WERI-Rb-1 (cell line): ENCODE data around the gene METTL25.

Experiments used
- DNase-seq: peaks from one replicate; pipeline ENCODE4 v3.0.0-alpha.2; 2020
- H3K27ac ChIP-seq: fragments of 250-450 bp; sonication (Bioruptor Pico); 2 replicates; pipeline ENCODE4 v1.5.1; 2020; ENCODE audit warnings: mild to moderate bottlenecking, moderate library complexity
- H3K27me3 ChIP-seq: fragments of 250-450 bp; sonication (Bioruptor Pico); 2 replicates; pipeline ENCODE4 v1.5.1; 2021; ENCODE audit warnings: mild to moderate bottlenecking, low read depth, moderate library complexity; ENCODE audit not compliant: insufficient read depth, severe bottlenecking
- H3K36me3 ChIP-seq: fragments of 250-450 bp; sonication (Bioruptor Pico); 2 replicates; pipeline ENCODE4 v1.5.1; 2020; ENCODE audit warnings: mild to moderate bottlenecking, moderate library complexity
- H3K4me3 ChIP-seq: 2 replicates; pipeline ENCODE4 v1.5.1; 2011; ENCODE audit warnings: low read depth, mild to moderate bottlenecking, control low read depth, low read length
- H3K9me3 ChIP-seq: fragments of 250-450 bp; sonication (Bioruptor Pico); 2 replicates; pipeline ENCODE4 v1.5.1; 2021; ENCODE audit warnings: mild to moderate bottlenecking, moderate library complexity; ENCODE audit not compliant: severe bottlenecking
- TF ChIP-seq, protein P1 (sequence below): IDR thresholded peaks from 2 replicates; pipeline ENCODE4 v1.5.1; 2011; ENCODE audit warnings: low read depth, mild to moderate bottlenecking, control low read depth, inconsistent platforms, low read length

Gene METTL25

DNA sequence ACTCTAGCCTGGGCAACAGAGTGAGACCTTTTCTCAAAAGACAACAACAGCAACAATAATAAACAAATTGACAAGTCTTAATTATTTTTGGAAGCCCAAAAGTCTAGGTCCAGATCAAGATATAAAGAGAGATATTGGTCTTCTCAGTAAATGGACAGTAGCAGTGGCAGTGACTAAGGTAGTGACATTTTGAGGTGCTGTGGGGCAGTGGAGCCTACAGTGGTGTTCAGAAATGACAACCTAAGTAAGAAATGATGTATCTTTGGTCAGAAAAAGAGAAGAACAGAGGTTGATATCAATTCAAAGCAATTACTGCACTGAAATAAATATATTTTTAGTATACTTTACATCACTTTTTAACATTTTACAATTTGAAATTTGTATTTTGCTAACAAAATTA is 20.7 kb downstream of the METTL25 start:
- H3K36me3 ChIP-seq, result no peaks in the 10 kb centered on the region
- no peaks in the 10 kb centered on the region for H3K9me3 ChIP-seq
- H3K4me3 ChIP-seq, result no peak overlapping the region
- no peaks in the 10 kb centered on the region for H3K27me3 ChIP-seq
- DNase-seq, result no peak
- TF ChIP-seq, protein P1, sequence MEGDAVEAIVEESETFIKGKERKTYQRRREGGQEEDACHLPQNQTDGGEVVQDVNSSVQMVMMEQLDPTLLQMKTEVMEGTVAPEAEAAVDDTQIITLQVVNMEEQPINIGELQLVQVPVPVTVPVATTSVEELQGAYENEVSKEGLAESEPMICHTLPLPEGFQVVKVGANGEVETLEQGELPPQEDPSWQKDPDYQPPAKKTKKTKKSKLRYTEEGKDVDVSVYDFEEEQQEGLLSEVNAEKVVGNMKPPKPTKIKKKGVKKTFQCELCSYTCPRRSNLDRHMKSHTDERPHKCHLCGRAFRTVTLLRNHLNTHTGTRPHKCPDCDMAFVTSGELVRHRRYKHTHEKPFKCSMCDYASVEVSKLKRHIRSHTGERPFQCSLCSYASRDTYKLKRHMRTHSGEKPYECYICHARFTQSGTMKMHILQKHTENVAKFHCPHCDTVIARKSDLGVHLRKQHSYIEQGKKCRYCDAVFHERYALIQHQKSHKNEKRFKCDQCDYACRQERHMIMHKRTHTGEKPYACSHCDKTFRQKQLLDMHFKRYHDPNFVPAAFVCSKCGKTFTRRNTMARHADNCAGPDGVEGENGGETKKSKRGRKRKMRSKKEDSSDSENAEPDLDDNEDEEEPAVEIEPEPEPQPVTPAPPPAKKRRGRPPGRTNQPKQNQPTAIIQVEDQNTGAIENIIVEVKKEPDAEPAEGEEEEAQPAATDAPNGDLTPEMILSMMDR, result no peak
- no peak overlapping the region for H3K27ac ChIP-seq

DNA sequence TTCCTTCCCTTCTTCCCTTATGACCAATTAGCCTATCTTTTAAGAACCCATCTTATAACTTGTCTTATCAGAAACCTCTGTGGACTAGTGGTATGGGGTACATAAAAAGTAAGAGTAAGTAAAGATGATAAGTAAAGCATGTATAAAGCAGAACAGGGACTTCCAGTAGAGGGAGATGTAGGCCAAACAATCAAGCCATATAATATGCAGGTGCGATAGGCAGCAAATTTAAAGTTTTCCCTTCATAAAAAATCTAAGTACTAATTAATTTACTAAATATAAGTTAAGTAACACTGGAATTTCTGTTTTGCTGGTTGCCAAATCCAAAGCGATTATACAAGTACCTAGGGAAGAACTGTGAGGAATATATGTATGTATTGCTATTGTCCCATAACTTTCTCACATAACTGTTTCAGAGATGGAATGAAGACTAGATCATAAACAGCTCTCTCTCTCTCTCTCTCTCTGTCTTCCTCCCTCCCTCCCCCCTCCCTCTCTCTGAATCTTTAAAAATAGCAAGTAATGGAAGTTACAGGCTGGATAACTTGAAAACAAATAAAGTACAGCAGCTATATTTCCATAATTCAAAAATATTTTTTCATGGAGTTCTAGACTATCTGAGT is 25.7 kb downstream of the METTL25 start:
- Histone ChIP-seq H3K27ac (no peak overlapping the region), H3K27me3 (no peaks in the 10 kb centered on the region), H3K9me3 (no peaks in the 10 kb centered on the region), H3K4me3 (no peak overlapping the region), H3K36me3 (no peaks in the 10 kb centered on the region)
- no peak for DNase-seq
- TF ChIP-seq, protein P1, result peak; percentile 37

DNA sequence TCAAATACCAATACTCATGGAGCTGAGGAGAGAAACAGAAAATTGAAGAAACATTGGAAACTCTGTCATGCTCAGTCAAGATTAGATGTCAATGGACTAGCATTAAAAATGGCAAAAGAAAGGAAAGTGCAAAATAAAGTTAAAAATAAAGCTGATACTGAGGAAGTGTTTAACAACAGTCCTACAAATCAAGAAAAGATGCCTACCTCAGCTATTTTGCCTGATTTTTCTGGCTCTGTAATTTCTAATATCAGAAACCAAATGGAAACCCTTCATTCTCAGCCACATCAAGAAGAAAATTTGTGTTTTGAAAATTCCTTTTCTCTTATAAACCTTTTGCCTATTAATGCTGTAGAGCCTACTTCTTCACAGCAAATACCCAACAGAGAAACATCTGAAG is 40.5 kb downstream of the METTL25 start:
- H3K27ac ChIP-seq, result no peak overlapping the region
- H3K27me3 ChIP-seq, result no peaks in the 10 kb centered on the region
- no peak for DNase-seq
- no peaks in the 10 kb centered on the region for H3K36me3 ChIP-seq
- no peaks in the 10 kb centered on the region for H3K9me3 ChIP-seq
- TF ChIP-seq, protein P1, result no peak
- no peak overlapping the region for H3K4me3 ChIP-seq

DNA sequence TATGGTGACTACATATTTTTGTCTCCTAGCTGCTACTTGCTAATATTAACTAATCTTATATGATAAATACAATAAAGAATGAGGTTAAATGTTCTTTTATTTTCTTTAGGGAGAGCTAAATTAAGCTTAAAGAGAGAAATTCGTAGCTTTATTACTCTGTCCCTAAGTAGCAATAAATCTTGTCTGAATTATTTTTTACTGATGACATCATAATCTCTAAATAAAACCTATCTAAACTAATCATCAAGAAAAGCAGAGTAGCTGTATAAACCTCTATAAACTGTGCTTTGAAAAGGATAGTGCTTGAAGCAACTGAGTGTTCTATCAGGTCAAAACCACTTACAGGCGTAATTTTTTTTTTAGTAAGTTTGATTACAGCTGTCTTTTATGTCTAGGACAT is 42.5 kb downstream of the METTL25 start:
- no peak overlapping the region for H3K4me3 ChIP-seq
- DNase-seq, result no peak
- TF ChIP-seq, protein P1, result no peak
- no peaks in the 10 kb centered on the region for H3K27me3 ChIP-seq
- no peaks in the 10 kb centered on the region for H3K9me3 ChIP-seq
- no peak overlapping the region for H3K27ac ChIP-seq
- H3K36me3 ChIP-seq, result no peaks in the 10 kb centered on the region

DNA sequence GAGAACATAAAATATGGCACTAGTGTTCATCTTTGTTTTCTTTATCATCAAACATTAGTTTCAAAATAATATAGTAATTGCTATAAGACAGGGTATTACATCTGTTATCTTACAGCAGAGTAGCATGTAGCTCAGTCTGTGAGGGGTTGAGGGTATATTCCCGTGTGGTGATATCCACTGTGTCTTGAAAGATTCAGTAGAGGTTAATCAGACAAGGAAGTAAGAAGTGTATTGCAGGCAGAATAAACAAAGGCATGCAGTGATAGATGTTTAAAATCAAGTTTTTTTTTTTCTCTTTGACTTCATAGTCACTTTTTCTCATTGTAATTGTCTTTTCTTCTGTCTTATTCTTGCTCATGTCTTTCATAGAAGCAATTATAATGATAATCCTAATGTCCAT is 48.3 kb downstream of the METTL25 start:
- no peak for DNase-seq
- TF ChIP-seq, protein P1, result no peak
- Histone ChIP-seq H3K27ac (no peak overlapping the region), H3K9me3 (no peaks in the 10 kb centered on the region), H3K36me3 (no peaks in the 10 kb centered on the region), H3K27me3 (no peaks in the 10 kb centered on the region), H3K4me3 (no peak overlapping the region)

DNA sequence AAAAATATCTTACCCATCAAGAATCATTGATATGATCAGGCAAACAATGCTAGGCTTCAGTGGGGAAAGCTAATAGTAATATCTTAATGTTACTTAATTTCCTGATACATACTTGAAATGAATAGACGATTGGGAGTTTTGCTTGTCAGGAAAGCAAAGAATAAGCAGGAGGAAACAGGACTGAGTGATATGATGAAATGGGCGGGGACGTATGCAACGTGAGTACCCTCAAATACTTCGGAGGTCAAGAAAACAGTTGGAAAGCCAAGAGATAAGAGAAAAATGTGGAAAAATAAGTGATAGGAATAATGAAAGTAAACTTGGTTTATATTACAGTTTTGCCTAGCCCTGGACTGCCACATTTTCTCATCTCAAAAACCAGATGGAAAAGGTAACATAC is 49.2 kb downstream of the METTL25 start:
- Histone ChIP-seq H3K27me3 (no peaks in the 10 kb centered on the region), H3K36me3 (no peaks in the 10 kb centered on the region), H3K4me3 (no peak overlapping the region), H3K27ac (no peak overlapping the region), H3K9me3 (no peaks in the 10 kb centered on the region)
- TF ChIP-seq, protein P1, result no peak
- DNase-seq, result no peak
